ENCODE data around the gene SDHAF2. TPM values are rescaled to one million over a fixed set of nuclear protein-coding genes. Genes with fewer than 3 reads are reported as not detected.

Gene SDHAF2
- total RNA-seq, 1 experiment from 2014 or later, result 34.0 TPM

GRCh38 chr11:61384271-61385242 is 45.4 kb upstream of the SDHAF2 start:
- H3K4me3 ChIP-seq (replicated peaks in 1 of 2; ENCODE audit: low read depth in 1 of 2, low read length in 2 of 2), result no peak overlapping the region
- CTCF ChIA-PET, result interaction anchor here (0.8 to 6.5 kb wide), 8 partner anchors 10 to 554 kb away, joined by 3 to 120 read pairs (median 8); partner anchors contain the start of genes CPSF7, CYB561A3, SDHAF2 and TMEM138
- BruUV-seq (replicated peaks), result no TSS peak

More at GRCh38 chr11:61384271-61385242, 45.4 kb upstream of the SDHAF2 start:
- H3K79me2 ChIP-seq (ENCODE audit: insufficient read depth, low read length), result no peaks in the 10 kb centered on the region
- H3K4me2 ChIP-seq (ENCODE audit: low read length), result no peak overlapping the region
- H2AFZ ChIP-seq (ENCODE audit: low read depth, low read length, poor library complexity, severe bottlenecking), result no peak overlapping the region
- intact Hi-C loops (cut with micrococcal nuclease), result loop anchor here (1.0 to 10.0 kb wide), 5 partner anchors 48 to 610 kb away; no protein-coding TSS in a partner anchor
- H3K9me2 ChIP-seq (ENCODE audit: insufficient read depth), result no peaks in the 10 kb centered on the region
- H3K9me3 ChIP-seq (ENCODE audit: control insufficient read depth in 1 of 2, insufficient read depth in 1 of 2, low read depth in 1 of 2, low read length in 2 of 2), result no peaks in the 10 kb centered on the region
- no peak for DNase-seq (ENCODE audit: low read depth, low spot score)
- no peak overlapping the region; the same call in 1 of the 2 replicates for H3K27ac ChIP-seq (ENCODE audit: low read depth, low read length)
- TF ChIP-seq RAD21 (IDR thresholded peaks at IDR 0.05; ENCODE audit: low read depth), result peak; percentile 36
- no peak for TF ChIP-seq ATF3 (IDR thresholded peaks at IDR 0.05)
- peak; percentile 3 to 32 (median 20); a peak in 2 of 6 replicates for TF ChIP-seq CTCF (IDR thresholded peaks at IDR 0.05 in 2 of 3, conservative IDR thresholded peaks at IDR 0.05 in 1 of 3; ENCODE audit: borderline replicate concordance in 1 of 3, insufficient read depth in 1 of 3, low read depth in 2 of 3, low read length in 2 of 3)
- H3K36me3 ChIP-seq (ENCODE audit: control insufficient read depth in 1 of 2, insufficient read depth in 2 of 2, low read length in 2 of 2), result no peaks in the 10 kb centered on the region
- no peaks in the 10 kb centered on the region for H4K20me1 ChIP-seq (ENCODE audit: insufficient read depth)
- ChIA-PET RAD21 (ENCODE audit: low non-redundant PET in 1 of 2, low total read pairs in 2 of 2, uncharacterized antibody in 2 of 2, unreplicated experiment in 2 of 2) (interaction anchor here (1.2 to 1.9 kb wide), 3 partner anchors 48 to 50 kb away, joined by 3 to 15 read pairs (median 14); no protein-coding TSS in a partner anchor), POLR2A (interaction anchor here (0.8 to 3.0 kb wide), 5 partner anchors 17 to 53 kb away, joined by 3 to 14 read pairs (median 5); partner anchors contain the start of genes CYB561A3 and TMEM138)
- peak; percentile 31; the same call in 1 of the 2 replicates for ATAC-seq
- no peaks in the 10 kb centered on the region for H3K4me1 ChIP-seq (ENCODE audit: control insufficient read depth in 1 of 2, insufficient read depth in 2 of 2, low read length in 2 of 2)
- no peaks in the 10 kb centered on the region for H3K27me3 ChIP-seq (ENCODE audit: insufficient read depth, low read length)
- H3K9ac ChIP-seq (ENCODE audit: low read length), result no peak overlapping the region
